Thymus (tissue), 11 donors: Measurements from ENCODE around the gene NCAPH2. TPM values are rescaled to one million over a fixed set of nuclear protein-coding genes. Genes with fewer than 3 reads are reported as not detected.

Experiments used
- DNase-seq, 9 donors: peaks; one replicate each; pipeline ENCODE4 v3.0.0-alpha.2; 2013; ENCODE audit warnings: low spot score in 9 of 9, low read depth in 6 of 9, missing footprints in 1 of 9
- H3K27ac ChIP-seq, 2 donors: one replicate each; pipeline ENCODE4 v1.5.1; 2013; ENCODE audit warnings: control low read depth in 1 of 2, low read depth in 1 of 2, low read length in 1 of 2, mild to moderate bottlenecking in 1 of 2, moderate library complexity in 1 of 2
- H3K27me3 ChIP-seq, 2 donors: one replicate each; pipeline ENCODE4 v1.5.1; 2013; ENCODE audit warnings: low read length in 1 of 2; ENCODE audit not compliant: control insufficient read depth in 2 of 2, insufficient read depth in 1 of 2
- H3K36me3 ChIP-seq, 2 donors: one replicate each; pipeline ENCODE4 v1.5.1; 2013; ENCODE audit warnings: low read length in 1 of 2, mild to moderate bottlenecking in 1 of 2, moderate library complexity in 1 of 2; ENCODE audit not compliant: control insufficient read depth in 2 of 2, insufficient read depth in 2 of 2
- H3K4me1 ChIP-seq, 2 donors: one replicate each; pipeline ENCODE4 v1.5.1; 2013; ENCODE audit warnings: low read length in 2 of 2; ENCODE audit not compliant: control insufficient read depth in 2 of 2, insufficient read depth in 2 of 2
- H3K4me3 ChIP-seq, 2 donors: one replicate each; pipeline ENCODE4 v1.5.1; 2013; ENCODE audit warnings: low read length in 2 of 2, control low read depth in 1 of 2, mild to moderate bottlenecking in 1 of 2
- H3K9me3 ChIP-seq, 2 donors: one replicate each; pipeline ENCODE4 v1.5.1; 2013; ENCODE audit warnings: low read length in 1 of 2, mild to moderate bottlenecking in 1 of 2; ENCODE audit not compliant: control insufficient read depth in 2 of 2, insufficient read depth in 1 of 2
- WGBS: extraction: QIAGEN DNeasy Blood & Tissue Kit; methylation state at CpG from one replicate; pipeline ENCODE4 v1.1.7; 2013; 5-methylcytosine and 5-hydroxymethylcytosine counted together
- polyA plus RNA-seq: library from polyadenylated mRNA; stranded (reverse); fragments of 200-250 nt; gene quantifications from one replicate; pipeline ENCODE4 v1.2.3, GENCODE V29; 2013
- total RNA-seq: library from RNA; stranded (reverse); fragments of 120-200 nt; gene quantifications from one replicate; pipeline ENCODE4 v1.2.4, GENCODE V29; 2013
- donor health status: healthy.

The NCAPH2 gene
- total and polyA plus RNA-seq, 2 donors, result 40.8 to 57.6 TPM

- Histone ChIP-seq H3K27me3 (peaks cover 16 to 42% of the 10 kb centered on the region in 2 donors), H3K36me3 (no peaks in the 10 kb centered on the region), H3K4me3 (no peak within 1 kb of the TSS), H3K9me3 (no peaks in the 10 kb centered on the region), H3K27ac (no peak within 1 kb of the TSS), H3K4me1 (peaks cover 8 to 19% of the 10 kb centered on the region in 2 donors)
- DNase-seq, result no peak
- WGBS, result 95% methylated on average over 23 of the region's 23 CpGs
Observed at GRCh38 chr22:50486561-50487289, 21.3 kb upstream of the NCAPH2 start, which contains the start of gene MIOX. Gene MIOX, plus strand, starts transcription at chr22:50486859. Its CDS starts 39 bp downstream, at chr22:50486898.

GRCh38 chr22:50487290-50488005, 20.6 kb upstream of the NCAPH2 start:
- Histone ChIP-seq H3K9me3 (no peaks in the 10 kb centered on the region), H3K4me1 (peaks cover 2 to 11% of the 10 kb centered on the region in 2 donors), H3K4me3 (no peak overlapping the region), H3K27ac (no peak overlapping the region), H3K27me3 (peaks cover 10 to 35% of the 10 kb centered on the region in 2 donors), H3K36me3 (no peaks in the 10 kb centered on the region)
- 94% methylated on average over 23 of the region's 23 CpGs for WGBS
- DNase-seq, result no peak

DNA sequence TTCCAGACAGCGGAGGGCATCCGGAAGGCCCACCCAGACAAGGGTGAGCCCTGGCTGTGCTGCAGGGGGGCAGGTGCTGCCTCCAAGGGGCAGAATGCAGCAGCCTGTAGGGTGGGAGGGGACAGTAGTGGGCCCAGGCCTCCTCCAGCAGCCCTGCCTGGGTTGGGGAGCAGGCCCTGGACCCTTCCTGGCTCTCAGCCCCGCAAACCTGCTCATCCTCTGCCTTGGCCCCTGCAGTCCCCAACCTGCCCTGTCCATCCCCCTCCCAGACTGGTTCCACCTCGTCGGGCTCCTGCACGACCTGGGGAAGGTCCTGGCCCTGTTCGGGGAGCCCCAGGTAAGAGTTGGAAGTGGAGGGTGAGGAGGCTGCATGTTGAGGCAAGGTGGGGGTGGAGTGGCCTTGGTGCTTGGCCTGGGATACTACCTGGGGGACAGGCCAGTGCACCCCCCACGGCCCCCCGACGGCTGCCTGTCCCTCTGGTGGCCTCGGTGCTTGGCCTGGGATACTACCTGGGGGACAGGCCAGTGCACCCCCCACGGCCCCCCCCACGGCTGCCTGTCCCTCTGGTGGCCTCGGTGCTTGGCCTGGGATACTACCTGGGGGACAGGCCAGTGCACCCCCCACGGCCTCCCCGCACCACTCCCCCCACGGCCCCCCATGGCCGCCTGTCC, 19.9 kb upstream of the NCAPH2 start:
- DNase-seq, result no peak
- Histone ChIP-seq H3K4me3 (no peak overlapping the region), H3K9me3 (no peaks in the 10 kb centered on the region), H3K27me3 (peaks cover 3 to 28% of the 10 kb centered on the region in 2 donors), H3K4me1 (peaks cover 2 to 11% of the 10 kb centered on the region in 2 donors), H3K36me3 (no peaks in the 10 kb centered on the region), H3K27ac (no peak overlapping the region)
- 93% methylated on average over 18 of the region's 18 CpGs for WGBS

DNA sequence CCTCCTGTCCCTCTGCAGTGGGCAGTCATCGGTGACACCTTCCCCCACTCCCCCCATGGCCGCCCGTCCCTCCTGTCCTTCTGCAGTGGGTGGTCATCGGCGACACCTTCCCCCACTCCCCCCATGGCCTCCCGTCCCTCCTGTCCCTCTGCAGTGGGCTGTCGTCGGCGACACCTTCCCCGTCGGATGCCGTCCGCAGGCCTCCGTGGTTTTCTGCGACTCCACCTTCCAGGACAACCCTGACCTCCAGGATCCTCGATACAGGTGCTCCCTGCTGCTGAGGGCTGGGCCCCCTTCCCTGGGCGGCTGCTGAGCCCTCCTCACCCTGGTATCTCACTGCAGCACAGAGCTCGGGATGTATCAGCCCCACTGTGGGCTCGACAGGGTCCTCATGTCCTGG, 19.1 kb upstream of the NCAPH2 start:
- no peak for DNase-seq
- WGBS, result 95% methylated on average over 19 of the region's 19 CpGs
- H3K27ac ChIP-seq, result no peak overlapping the region
- H3K4me3 ChIP-seq, result no peak overlapping the region
- peaks cover 0 to 21% of the 10 kb centered on the region in 2 donors for H3K27me3 ChIP-seq
- no peaks in the 10 kb centered on the region for H3K36me3 ChIP-seq
- no peaks in the 10 kb centered on the region for H3K9me3 ChIP-seq
- H3K4me1 ChIP-seq, result peaks cover 2 to 11% of the 10 kb centered on the region in 2 donors

- Histone ChIP-seq H3K27me3 (peaks cover 0 to 16% of the 10 kb centered on the region in 2 donors), H3K4me3 (no peak overlapping the region), H3K36me3 (no peaks in the 10 kb centered on the region), H3K9me3 (no peaks in the 10 kb centered on the region), H3K4me1 (peaks cover 2 to 11% of the 10 kb centered on the region in 2 donors), H3K27ac (no peak overlapping the region)
- no peak for DNase-seq
- WGBS, result 93% methylated on average over 31 of the region's 31 CpGs
Observed at GRCh38 chr22:50489363-50490243, 18.4 kb upstream of the NCAPH2 start.

DNA sequence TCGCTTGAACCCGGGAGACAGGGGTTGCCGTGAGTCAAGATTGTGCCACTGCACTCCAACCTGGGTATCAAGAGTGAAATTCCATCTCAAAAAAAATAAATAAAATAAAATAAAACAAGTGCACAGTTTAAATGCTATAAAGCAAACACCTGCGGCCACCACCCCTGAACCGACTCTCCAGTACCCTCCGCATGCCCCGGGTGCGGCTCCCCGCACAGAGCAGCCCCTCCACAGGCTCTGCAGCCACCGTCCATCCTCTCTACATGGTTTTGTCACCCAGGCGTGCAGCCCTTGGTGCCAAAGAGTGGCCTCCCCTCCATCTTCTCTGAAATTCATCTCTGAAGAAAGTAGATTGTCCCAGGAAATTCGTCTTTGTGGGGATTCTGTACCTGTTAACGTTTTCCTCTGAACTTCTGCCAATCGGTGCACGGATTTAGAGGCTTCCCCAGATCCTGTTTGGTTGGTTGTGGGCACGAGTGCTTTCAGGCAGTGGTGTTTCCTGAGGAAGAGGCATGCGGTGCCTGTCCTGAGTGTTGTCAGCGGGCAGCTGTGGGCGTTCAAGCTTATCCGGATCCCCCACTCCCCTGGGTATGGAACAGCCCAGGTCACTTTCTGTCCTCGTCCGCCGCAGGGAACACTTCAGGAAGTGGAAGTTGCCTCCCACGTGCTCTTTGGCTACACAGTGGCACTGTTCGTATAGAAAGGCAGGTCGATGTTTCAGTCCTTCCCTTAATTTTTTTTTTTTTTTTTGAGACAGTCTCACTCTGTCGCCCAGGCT, 17.3 kb upstream of the NCAPH2 start:
- H3K27ac ChIP-seq, result no peak overlapping the region
- no peaks in the 10 kb centered on the region for H3K36me3 ChIP-seq
- H3K27me3 ChIP-seq, result peaks cover 0 to 12% of the 10 kb centered on the region in 2 donors
- H3K9me3 ChIP-seq, result no peaks in the 10 kb centered on the region
- DNase-seq, result no peak
- 38% methylated on average over 27 of the region's 27 CpGs for WGBS
- H3K4me1 ChIP-seq, result peaks cover 0 to 6% of the 10 kb centered on the region in 2 donors
- no peak overlapping the region for H3K4me3 ChIP-seq

DNA sequence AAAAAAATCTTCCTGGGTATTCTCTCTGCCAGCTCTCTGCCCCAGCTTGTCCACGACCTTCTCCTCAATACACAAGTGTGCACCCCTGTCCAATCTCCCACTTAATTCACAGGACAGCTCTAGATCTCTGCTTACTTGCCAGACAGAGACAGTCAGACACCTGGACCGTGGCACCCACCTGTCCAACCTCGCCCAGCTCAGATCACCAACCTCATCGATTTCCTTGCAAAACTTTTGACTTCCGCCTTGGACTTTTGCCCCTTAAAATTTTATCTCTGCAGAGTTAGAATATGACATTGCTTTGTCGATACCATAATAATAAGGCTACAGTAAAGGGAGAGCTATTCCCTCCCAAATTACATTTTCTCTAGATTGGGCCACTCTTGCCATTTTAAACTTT, 10.9 kb upstream of the NCAPH2 start:
- Histone ChIP-seq H3K9me3 (no peaks in the 10 kb centered on the region), H3K4me3 (no peak overlapping the region), H3K27ac (no peak overlapping the region), H3K36me3 (peaks cover 0 to 2% of the 10 kb centered on the region in 2 donors), H3K4me1 (no peaks in the 10 kb centered on the region), H3K27me3 (no peaks in the 10 kb centered on the region)
- 91% methylated on average over 6 of the region's 6 CpGs for WGBS
- no peak for DNase-seq

DNA sequence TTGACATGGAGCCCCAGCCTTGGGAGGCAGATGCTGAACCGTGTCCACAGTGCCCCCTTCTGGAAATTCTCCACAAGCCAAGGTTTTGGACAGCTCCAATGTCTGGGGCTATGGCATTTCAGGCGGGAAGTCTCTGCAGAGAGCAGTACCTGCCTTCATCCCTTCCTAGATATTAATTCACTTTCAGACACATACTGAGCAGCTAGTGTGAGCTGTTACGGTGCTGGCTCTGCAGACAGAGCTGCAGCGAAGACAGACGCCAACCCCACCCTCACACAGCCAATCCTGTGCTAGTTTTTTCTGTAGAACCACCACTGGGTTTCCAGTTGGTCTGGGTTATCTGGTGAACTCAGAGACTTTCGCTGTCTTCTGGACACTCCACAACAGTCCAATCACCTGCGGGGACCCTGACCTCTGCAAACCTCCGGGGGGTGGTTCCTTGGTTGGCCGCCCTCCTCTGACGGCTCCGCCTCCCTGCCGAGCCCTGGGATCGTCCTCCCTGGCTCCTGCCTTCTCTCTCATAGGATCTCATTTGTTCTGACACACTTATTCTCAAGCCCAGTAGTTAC, 9.6 kb upstream of the NCAPH2 start:
- peak in 7 of 9 donors; percentile 55 to 84 (median 71) for DNase-seq
- no peaks in the 10 kb centered on the region for H3K9me3 ChIP-seq
- no peaks in the 10 kb centered on the region for H3K27me3 ChIP-seq
- no peak overlapping the region for H3K27ac ChIP-seq
- no peaks in the 10 kb centered on the region for H3K4me1 ChIP-seq
- no peak overlapping the region for H3K4me3 ChIP-seq
- peaks cover 7 to 15% of the 10 kb centered on the region in 2 donors for H3K36me3 ChIP-seq
- 27% methylated on average over 13 of the region's 13 CpGs for WGBS
